H1 (cell line): ENCODE results near the gene SSH2.

ENCODE experiments used
- EP300 ChIP-seq, 2 experiments: IDR thresholded peaks; 1 replicate in 1 of 2; 2 replicates in 1 of 2; pipeline ENCODE4 v1.6.1; 2011 to 2012; ENCODE audit warnings: low read depth in 2 of 2, low read length in 2 of 2, mild to moderate bottlenecking in 2 of 2, borderline replicate concordance in 1 of 2, inconsistent platforms in 1 of 2, moderate library complexity in 1 of 2
- GTF2F1 ChIP-seq: IDR thresholded peaks from 2 replicates; pipeline ENCODE4 v1.6.1; 2012; ENCODE audit warnings: low read depth, low read length, improper control_type of control experiment, borderline replicate concordance
- HDAC6 ChIP-seq: IDR thresholded peaks from one replicate; pipeline ENCODE4 v1.7.1; 2012; ENCODE audit warnings: low read depth, mild to moderate bottlenecking, inconsistent platforms, low read length, moderate library complexity
- KDM1A ChIP-seq: fragments of 200-600, 300-600 bp; sonication (generic); IDR thresholded peaks from 2 replicates; pipeline ENCODE4 v1.7.1; 2016; ENCODE audit warnings: mild to moderate bottlenecking, low read length, borderline replicate concordance
- NANOG ChIP-seq: IDR thresholded peaks from 2 replicates; pipeline ENCODE4 v1.6.1; 2011; ENCODE audit warnings: low read length, low read depth, mild to moderate bottlenecking, inconsistent platforms; ENCODE audit not compliant: insufficient read depth, poor library complexity, severe bottlenecking
- NRF1 ChIP-seq: IDR thresholded peaks from 2 replicates; pipeline ENCODE4 v1.6.1; 2011; ENCODE audit warnings: mild to moderate bottlenecking, low read depth, low read length, improper control_type of control experiment
- POLR2AphosphoS5 ChIP-seq: IDR thresholded peaks from 2 replicates; pipeline ENCODE4 v1.6.1; 2011; ENCODE audit warnings: low read depth, low read length
- RNF2 ChIP-seq: fragments of 200-900, 300-1000 bp; sonication (generic); IDR thresholded peaks from 2 replicates; pipeline ENCODE4 v1.7.1; 2016; ENCODE audit warnings: borderline replicate concordance, low read depth, mild to moderate bottlenecking, antibody characterized with exemption, low read length; ENCODE audit not compliant: poor library complexity, severe bottlenecking; ENCODE audit errors: missing control alignments
- SP1 ChIP-seq: IDR thresholded peaks from 2 replicates; pipeline ENCODE4 v1.6.1; 2011; ENCODE audit warnings: low read depth, low read length
- TBP ChIP-seq: IDR thresholded peaks from 2 replicates; pipeline ENCODE4 v1.6.1; 2011; ENCODE audit warnings: low read depth, low read length, improper control_type of control experiment
- TCF12 ChIP-seq: IDR thresholded peaks from 2 replicates; pipeline ENCODE4 v1.6.1; 2011; ENCODE audit warnings: low read depth, mild to moderate bottlenecking, low read length
- YY1 ChIP-seq: IDR thresholded peaks from 2 replicates; pipeline ENCODE4 v1.6.1; 2011; ENCODE audit warnings: low read depth, mild to moderate bottlenecking, low read length
- TF ChIP-seq, protein P1 (sequence below), 3 experiments: IDR thresholded peaks; 1 replicate in 2 of 3; 2 replicates in 1 of 3; pipeline versions ENCODE4 v1.5.1 to v1.6.1; 2011; ENCODE audit warnings: low read length in 3 of 3, mild to moderate bottlenecking in 3 of 3, inconsistent platforms in 2 of 3, low read depth in 1 of 3, moderate library complexity in 1 of 3; ENCODE audit not compliant: insufficient read depth in 1 of 3; ENCODE audit errors: control extremely low read depth in 1 of 3
- TF ChIP-seq, protein P2 (sequence below): IDR thresholded peaks from 2 replicates; pipeline ENCODE4 v1.6.1; 2012; ENCODE audit warnings: inconsistent platforms

DNA sequence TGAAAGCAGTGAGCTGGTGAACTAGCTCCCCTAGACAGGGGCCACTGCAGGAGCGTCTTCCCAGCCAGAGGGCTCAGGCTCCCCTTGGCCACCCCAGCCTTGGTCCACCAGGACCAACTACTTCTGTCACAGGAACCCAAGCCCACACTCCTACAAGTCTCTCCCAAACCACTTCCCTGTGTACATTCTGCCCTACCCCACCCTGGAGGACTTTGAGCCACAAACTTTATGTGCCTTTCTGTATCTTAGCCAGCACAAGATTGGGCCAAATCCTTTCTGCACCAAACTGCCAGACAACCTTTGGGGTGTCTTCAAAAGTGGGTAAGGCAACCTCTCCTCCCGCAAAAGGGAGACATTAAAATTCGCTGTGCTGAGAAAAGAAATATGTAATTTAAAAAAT is 43.0 kb upstream of the SSH2 start:
- TF ChIP-seq, protein P1, sequence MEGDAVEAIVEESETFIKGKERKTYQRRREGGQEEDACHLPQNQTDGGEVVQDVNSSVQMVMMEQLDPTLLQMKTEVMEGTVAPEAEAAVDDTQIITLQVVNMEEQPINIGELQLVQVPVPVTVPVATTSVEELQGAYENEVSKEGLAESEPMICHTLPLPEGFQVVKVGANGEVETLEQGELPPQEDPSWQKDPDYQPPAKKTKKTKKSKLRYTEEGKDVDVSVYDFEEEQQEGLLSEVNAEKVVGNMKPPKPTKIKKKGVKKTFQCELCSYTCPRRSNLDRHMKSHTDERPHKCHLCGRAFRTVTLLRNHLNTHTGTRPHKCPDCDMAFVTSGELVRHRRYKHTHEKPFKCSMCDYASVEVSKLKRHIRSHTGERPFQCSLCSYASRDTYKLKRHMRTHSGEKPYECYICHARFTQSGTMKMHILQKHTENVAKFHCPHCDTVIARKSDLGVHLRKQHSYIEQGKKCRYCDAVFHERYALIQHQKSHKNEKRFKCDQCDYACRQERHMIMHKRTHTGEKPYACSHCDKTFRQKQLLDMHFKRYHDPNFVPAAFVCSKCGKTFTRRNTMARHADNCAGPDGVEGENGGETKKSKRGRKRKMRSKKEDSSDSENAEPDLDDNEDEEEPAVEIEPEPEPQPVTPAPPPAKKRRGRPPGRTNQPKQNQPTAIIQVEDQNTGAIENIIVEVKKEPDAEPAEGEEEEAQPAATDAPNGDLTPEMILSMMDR (IDR thresholded peaks at IDR 0.05; ENCODE audit: control extremely low read depth in 1 of 3, insufficient read depth in 1 of 3, low read depth in 1 of 3, low read length in 3 of 3) = no peak
- no peak for TF ChIP-seq EP300 (IDR thresholded peaks at IDR 0.05; ENCODE audit: borderline replicate concordance in 1 of 2, low read depth in 2 of 2, low read length in 2 of 2)
- TF ChIP-seq GTF2F1 = no peak
- no peak for TF ChIP-seq NANOG
- no peak for TF ChIP-seq TBP
- TF ChIP-seq POLR2AphosphoS5 = no peak
- no peak for TF ChIP-seq YY1
- TF ChIP-seq, protein P2, sequence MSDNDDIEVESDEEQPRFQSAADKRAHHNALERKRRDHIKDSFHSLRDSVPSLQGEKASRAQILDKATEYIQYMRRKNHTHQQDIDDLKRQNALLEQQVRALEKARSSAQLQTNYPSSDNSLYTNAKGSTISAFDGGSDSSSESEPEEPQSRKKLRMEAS = no peak
- no peak for TF ChIP-seq NRF1
- no peak for TF ChIP-seq KDM1A
- no peak for TF ChIP-seq HDAC6
- TF ChIP-seq SP1 = no peak
- TF ChIP-seq RNF2 = no peak
- no peak for TF ChIP-seq TCF12
